GM12873 (cell line): ENCODE data around the gene CSF3R.

Experiments
- CTCF ChIP-seq: IDR thresholded peaks from 2 replicates; pipeline ENCODE4 v1.5.1; 2012; ENCODE audit warnings: low read depth, mild to moderate bottlenecking, moderate library complexity, low read length, control low read depth; ENCODE audit not compliant: insufficient read depth; ENCODE audit errors: missing control alignments

Gene CSF3R

GRCh38 chr1:36446746-36447145 lies 36.0 kb downstream of the CSF3R start:
- TF ChIP-seq CTCF = no peak

GRCh38 chr1:36446271-36446670 lies 36.4 kb downstream of the CSF3R start:
- peak; percentile 59 for TF ChIP-seq CTCF

- TF ChIP-seq CTCF = no peak
Measured at GRCh38 chr1:36443297-36443696, 39.4 kb downstream of the CSF3R start.

GRCh38 chr1:36442337-36442736 lies 40.4 kb downstream of the CSF3R start:
- no peak for TF ChIP-seq CTCF

GRCh38 chr1:36440646-36441045 lies 42.1 kb downstream of the CSF3R start:
- no peak for TF ChIP-seq CTCF

GRCh38 chr1:36440044-36440443 lies 42.7 kb downstream of the CSF3R start:
- TF ChIP-seq CTCF = no peak

- TF ChIP-seq CTCF = no peak
Measured at GRCh38 chr1:36438715-36439114, 44.0 kb downstream of the CSF3R start.
